Nephron (organoid): ENCODE data around the gene CNST.

ENCODE experiments used
- H3K27ac Mint-ChIP-seq, 3 experiments: 2 replicates each; pipeline ENCODE4 v1.8.0; 2020; ENCODE audit warnings: mixed read lengths in 3 of 3, mild to moderate bottlenecking in 2 of 3, moderate library complexity in 1 of 3
- H3K27me3 Mint-ChIP-seq: 2 replicates; pipeline ENCODE4 v1.8.0; 2021; ENCODE audit warnings: low read depth, mild to moderate bottlenecking, moderate library complexity, mixed read lengths
- H3K36me3 Mint-ChIP-seq: 2 replicates; pipeline ENCODE4 v1.8.0; 2020; ENCODE audit warnings: low read depth, mixed read lengths
- H3K4me1 Mint-ChIP-seq: 2 replicates; pipeline ENCODE4 v1.8.0; 2020; ENCODE audit warnings: mixed read lengths
- H3K4me3 Mint-ChIP-seq, 3 experiments: 2 replicates each; pipeline ENCODE4 v1.8.0; 2020; ENCODE audit warnings: mild to moderate bottlenecking in 3 of 3, mixed read lengths in 3 of 3, moderate library complexity in 2 of 3
- H3K9me3 Mint-ChIP-seq: 2 replicates; pipeline ENCODE4 v1.8.0; 2020; ENCODE audit warnings: mixed read lengths
- TF ChIP-seq, protein P1 (sequence below), 3 experiments: fragments of 200-600 bp; sonication (generic); IDR thresholded peaks; one replicate each; pipeline ENCODE4 v1.5.0; 2021; ENCODE audit warnings: antibody characterized with exemption in 3 of 3; ENCODE audit not compliant: unreplicated experiment in 3 of 3

The CNST gene

DNA sequence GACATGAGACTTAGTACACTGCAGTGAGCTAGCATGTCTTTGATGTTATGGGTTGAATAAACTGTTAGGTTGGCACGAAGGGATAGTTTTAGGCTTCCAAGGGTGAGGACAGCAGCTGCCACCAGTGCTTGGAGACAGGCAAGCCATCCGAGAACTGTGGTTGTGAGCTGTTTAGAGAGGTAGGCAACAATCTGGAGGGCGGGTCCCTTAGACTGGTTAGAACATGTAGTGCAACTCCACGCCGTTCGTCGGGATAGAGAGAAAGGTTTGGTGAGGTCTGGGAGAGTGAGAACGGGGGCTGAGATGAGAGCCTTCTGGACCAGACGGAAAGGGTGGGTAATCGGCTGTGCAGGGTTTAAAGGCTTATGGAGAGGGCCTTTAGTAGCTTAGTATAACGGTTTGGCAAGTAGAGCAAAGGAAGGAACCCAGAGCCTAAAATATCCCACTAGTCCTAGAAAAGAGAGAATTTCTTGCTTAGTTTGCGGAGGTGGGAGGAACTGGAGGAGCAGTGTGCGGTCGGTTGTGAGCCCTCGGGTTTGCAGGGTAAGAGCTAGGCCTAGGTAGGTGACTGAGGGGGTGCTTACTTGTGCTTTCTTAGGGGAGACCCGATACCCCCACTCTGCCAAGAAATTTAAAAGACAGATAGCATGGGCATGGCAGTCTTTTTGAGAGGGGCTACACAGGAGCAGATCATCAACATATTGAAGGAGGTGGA is 72.8 kb downstream of the CNST start:
- Mint-ChIP-seq H3K4me1 (peaks cover 12% of the 10 kb centered on the region), H3K4me3 (no peak overlapping the region), H3K9me3 (peaks cover 4% of the 10 kb centered on the region), H3K27me3 (no peaks in the 10 kb centered on the region), H3K27ac (no peak overlapping the region), H3K36me3 (peaks cover 34% of the 10 kb centered on the region)
- TF ChIP-seq, protein P1, sequence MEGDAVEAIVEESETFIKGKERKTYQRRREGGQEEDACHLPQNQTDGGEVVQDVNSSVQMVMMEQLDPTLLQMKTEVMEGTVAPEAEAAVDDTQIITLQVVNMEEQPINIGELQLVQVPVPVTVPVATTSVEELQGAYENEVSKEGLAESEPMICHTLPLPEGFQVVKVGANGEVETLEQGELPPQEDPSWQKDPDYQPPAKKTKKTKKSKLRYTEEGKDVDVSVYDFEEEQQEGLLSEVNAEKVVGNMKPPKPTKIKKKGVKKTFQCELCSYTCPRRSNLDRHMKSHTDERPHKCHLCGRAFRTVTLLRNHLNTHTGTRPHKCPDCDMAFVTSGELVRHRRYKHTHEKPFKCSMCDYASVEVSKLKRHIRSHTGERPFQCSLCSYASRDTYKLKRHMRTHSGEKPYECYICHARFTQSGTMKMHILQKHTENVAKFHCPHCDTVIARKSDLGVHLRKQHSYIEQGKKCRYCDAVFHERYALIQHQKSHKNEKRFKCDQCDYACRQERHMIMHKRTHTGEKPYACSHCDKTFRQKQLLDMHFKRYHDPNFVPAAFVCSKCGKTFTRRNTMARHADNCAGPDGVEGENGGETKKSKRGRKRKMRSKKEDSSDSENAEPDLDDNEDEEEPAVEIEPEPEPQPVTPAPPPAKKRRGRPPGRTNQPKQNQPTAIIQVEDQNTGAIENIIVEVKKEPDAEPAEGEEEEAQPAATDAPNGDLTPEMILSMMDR (IDR thresholded peaks at IDR 0.05; ENCODE audit: unreplicated experiment in 3 of 3) = no peak

DNA sequence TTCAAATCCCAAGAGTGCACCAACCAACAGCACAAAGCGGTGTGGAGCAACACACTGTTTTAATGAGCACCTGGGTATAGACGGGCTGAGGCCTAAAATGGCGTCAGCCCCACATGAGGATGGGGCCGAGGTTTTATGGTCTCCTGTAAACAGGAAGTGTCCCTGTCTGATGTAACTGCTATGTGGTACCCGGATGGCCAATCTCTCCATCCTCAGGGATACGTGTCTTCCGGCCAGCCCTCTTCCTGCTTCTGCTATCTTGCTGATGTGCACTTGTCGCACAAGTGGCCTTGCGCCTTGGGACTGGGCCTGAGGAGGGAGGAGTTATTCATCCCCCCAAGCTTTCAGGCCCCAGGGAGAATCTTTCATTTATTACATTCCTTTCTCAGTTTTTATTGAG is 73.5 kb downstream of the CNST start:
- no peaks in the 10 kb centered on the region for H3K27me3 Mint-ChIP-seq
- H3K27ac Mint-ChIP-seq = no peak overlapping the region
- peaks cover 33% of the 10 kb centered on the region for H3K36me3 Mint-ChIP-seq
- H3K4me1 Mint-ChIP-seq = peaks cover 12% of the 10 kb centered on the region
- TF ChIP-seq, protein P1 (IDR thresholded peaks at IDR 0.05; ENCODE audit: unreplicated experiment in 3 of 3) = no peak
- no peaks in the 10 kb centered on the region for H3K9me3 Mint-ChIP-seq
- no peak overlapping the region for H3K4me3 Mint-ChIP-seq

DNA sequence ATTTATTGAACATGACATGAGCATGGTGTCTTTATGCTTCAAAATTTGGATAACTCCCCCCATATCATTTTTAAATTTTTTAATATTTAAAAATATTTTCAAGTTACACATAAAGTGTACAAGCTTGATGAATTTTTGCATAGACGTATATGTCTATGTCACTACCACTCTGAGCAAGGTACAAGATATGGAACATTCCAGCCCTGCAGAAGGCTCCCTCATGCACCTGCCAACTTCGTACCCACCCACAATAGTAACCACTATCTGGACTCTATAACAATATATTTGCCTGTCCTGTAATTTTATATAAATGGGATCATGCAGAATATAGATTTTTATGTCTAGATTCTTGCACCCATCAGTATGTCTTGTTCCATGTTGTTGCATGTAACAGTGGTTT is 74.5 kb downstream of the CNST start:
- TF ChIP-seq, protein P1 (IDR thresholded peaks at IDR 0.05; ENCODE audit: unreplicated experiment in 3 of 3) = no peak
- H3K36me3 Mint-ChIP-seq = peaks cover 27% of the 10 kb centered on the region
- H3K4me3 Mint-ChIP-seq = no peak overlapping the region
- H3K27ac Mint-ChIP-seq = peak overlapping the region in 1 of 3 experiments; percentile 53
- H3K27me3 Mint-ChIP-seq = no peaks in the 10 kb centered on the region
- H3K4me1 Mint-ChIP-seq = peaks cover 12% of the 10 kb centered on the region
- H3K9me3 Mint-ChIP-seq = no peaks in the 10 kb centered on the region

DNA sequence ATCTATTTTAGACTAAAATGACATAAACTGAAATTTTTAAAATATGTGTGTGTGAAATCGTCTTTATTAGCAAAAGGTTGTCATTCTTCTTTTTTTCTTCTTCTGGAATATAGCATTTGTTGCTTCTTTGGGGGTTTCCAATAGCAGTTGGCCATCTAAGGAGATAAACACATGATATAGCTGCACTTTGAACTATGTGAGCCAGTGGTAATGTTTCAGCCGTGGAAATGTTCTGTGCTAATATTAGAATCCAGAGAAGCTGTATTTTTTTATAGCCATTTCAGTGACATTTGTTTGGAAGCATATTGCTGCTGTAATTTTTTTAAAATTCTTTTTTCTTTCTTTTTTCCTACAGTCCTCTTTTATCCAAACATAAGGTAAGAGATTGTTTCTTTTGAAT is 75.1 kb downstream of the CNST start:
- Mint-ChIP-seq H3K9me3 (no peaks in the 10 kb centered on the region), H3K4me1 (peaks cover 12% of the 10 kb centered on the region), H3K4me3 (peak overlapping the region in 1 of 3 experiments; percentile 18), H3K27ac (peak overlapping the region in 1 of 3 experiments; percentile 53), H3K36me3 (peaks cover 25% of the 10 kb centered on the region), H3K27me3 (no peaks in the 10 kb centered on the region)
- TF ChIP-seq, protein P1 (IDR thresholded peaks at IDR 0.05; ENCODE audit: unreplicated experiment in 3 of 3) = no peak

DNA sequence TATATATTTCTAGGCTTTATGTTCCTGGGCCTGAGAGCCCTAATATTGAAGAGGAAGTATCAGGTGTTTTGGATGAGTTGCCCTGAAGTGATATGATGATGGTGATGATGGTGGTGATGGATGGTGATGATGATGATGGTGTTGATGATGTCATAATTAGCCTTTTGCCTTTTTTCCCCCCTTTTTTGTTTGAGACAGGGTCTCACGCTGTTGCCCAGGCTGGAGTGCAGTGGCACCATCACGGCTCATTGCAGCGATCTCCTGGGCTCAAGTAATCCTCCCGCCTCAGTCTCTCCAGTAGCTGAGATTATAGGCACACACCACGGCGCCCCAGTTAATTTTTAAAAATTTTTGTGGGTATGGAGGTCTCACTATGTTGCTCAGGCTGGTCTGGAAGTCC is 76.5 kb downstream of the CNST start:
- Mint-ChIP-seq H3K4me1 (peaks cover 12% of the 10 kb centered on the region), H3K36me3 (peaks cover 32% of the 10 kb centered on the region), H3K4me3 (no peak overlapping the region), H3K27me3 (no peaks in the 10 kb centered on the region), H3K9me3 (no peaks in the 10 kb centered on the region), H3K27ac (no peak overlapping the region)
- TF ChIP-seq, protein P1 (IDR thresholded peaks at IDR 0.05; ENCODE audit: unreplicated experiment in 3 of 3) = no peak

DNA sequence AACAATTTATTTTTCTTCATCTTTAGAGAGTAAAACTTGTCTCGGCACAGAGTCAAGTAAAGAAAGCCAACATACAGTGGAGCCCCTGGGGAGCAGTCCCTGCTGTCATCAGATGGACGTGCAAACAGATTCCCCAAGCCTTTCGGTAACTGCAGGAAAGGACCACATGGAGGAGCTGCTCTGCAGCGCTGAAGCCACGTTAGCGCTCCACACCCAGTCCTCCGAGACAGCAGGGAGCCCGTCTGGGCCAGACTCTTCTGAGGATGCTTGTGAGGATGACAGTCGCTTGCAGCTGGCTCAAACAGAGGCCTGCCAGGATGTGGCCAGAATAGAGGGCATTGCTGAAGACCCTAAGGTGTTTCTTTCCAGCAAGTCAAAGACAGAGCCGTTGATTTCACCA is 80.9 kb downstream of the CNST start:
- peaks cover 41% of the 10 kb centered on the region for H3K36me3 Mint-ChIP-seq
- no peak overlapping the region for H3K27ac Mint-ChIP-seq
- TF ChIP-seq, protein P1 (IDR thresholded peaks at IDR 0.05; ENCODE audit: unreplicated experiment in 3 of 3) = peak; percentile 48 to 52 (median 51)
- no peaks in the 10 kb centered on the region for H3K27me3 Mint-ChIP-seq
- no peaks in the 10 kb centered on the region for H3K9me3 Mint-ChIP-seq
- H3K4me3 Mint-ChIP-seq = no peak overlapping the region
- H3K4me1 Mint-ChIP-seq = peaks cover 4% of the 10 kb centered on the region
